Endodermal cell (in vitro differentiated cells): ENCODE measurements around the gene MTHFD1L. TPM values are rescaled to one million over a fixed set of nuclear protein-coding genes. Genes with fewer than 3 reads are reported as not detected.

Source experiments
- DNase-seq: peaks from one replicate; pipeline ENCODE4 v3.0.0-alpha.2; 2017
- H3K27ac ChIP-seq: 2 replicates; pipeline ENCODE4 v1.5.1; 2013; ENCODE audit warnings: mild to moderate bottlenecking, low read depth, low read length, moderate library complexity
- H3K27me3 ChIP-seq: 2 replicates; pipeline ENCODE4 v1.6.1; 2013; ENCODE audit warnings: mild to moderate bottlenecking, low read length, moderate library complexity; ENCODE audit not compliant: insufficient read depth, control insufficient read depth, poor library complexity, severe bottlenecking
- H3K36me3 ChIP-seq: 2 replicates; pipeline ENCODE4 v1.7.0; 2013; ENCODE audit warnings: mild to moderate bottlenecking, low read length, moderate library complexity; ENCODE audit not compliant: control insufficient read depth, insufficient read depth
- H3K4me1 ChIP-seq: one replicate; pipeline ENCODE4 v1.7.0; 2013; ENCODE audit warnings: low read length; ENCODE audit not compliant: control insufficient read depth, insufficient read depth
- H3K4me3 ChIP-seq: 2 replicates; pipeline ENCODE4 v1.5.1; 2013; ENCODE audit warnings: mild to moderate bottlenecking, low read length, moderate library complexity
- H3K9ac ChIP-seq: 2 replicates; pipeline ENCODE4 v1.6.1; 2013; ENCODE audit warnings: mild to moderate bottlenecking, low read length, moderate library complexity; ENCODE audit not compliant: poor library complexity, severe bottlenecking; ENCODE audit errors: extremely low read depth
- H3K9me3 ChIP-seq: 2 replicates; pipeline ENCODE4 v1.6.1; 2013; ENCODE audit warnings: mild to moderate bottlenecking, low read length, moderate library complexity; ENCODE audit not compliant: control insufficient read depth
- H3K27ac Mint-ChIP-seq: 2 replicates; pipeline ENCODE4 v1.8.0; 2020; ENCODE audit warnings: mixed read lengths
- H3K27me3 Mint-ChIP-seq: 2 replicates; pipeline ENCODE4 v1.8.0; 2021; ENCODE audit warnings: mild to moderate bottlenecking, mixed read lengths; ENCODE audit not compliant: insufficient read depth
- H3K36me3 Mint-ChIP-seq: 2 replicates; pipeline ENCODE4 v1.8.0; 2020; ENCODE audit warnings: low read depth, mixed read lengths
- H3K4me1 Mint-ChIP-seq: 2 replicates; pipeline ENCODE4 v1.8.0; 2020; ENCODE audit warnings: mixed read lengths
- H3K4me3 Mint-ChIP-seq: 2 replicates; pipeline ENCODE4 v1.8.0; 2020; ENCODE audit warnings: mild to moderate bottlenecking, moderate library complexity, mixed read lengths
- H3K9me3 Mint-ChIP-seq: 2 replicates; pipeline ENCODE4 v1.8.0; 2020; ENCODE audit warnings: mild to moderate bottlenecking, mixed read lengths
- CTCF ChIP-seq: fragments of 200-600 bp; sonication (generic); conservative IDR thresholded peaks from 2 replicates; pipeline ENCODE4 v1.5.0; 2021; ENCODE audit warnings: antibody characterized with exemption, mild to moderate bottlenecking
- WGBS, 2 experiments: methylation state at CpG; one replicate each; pipeline versions ENCODE4 v1.1.5 to v1.1.7; 2013; ENCODE audit warnings: missing lambda C conversion rate in 2 of 2, mixed read lengths in 1 of 2; ENCODE audit not compliant: insufficient coverage in 1 of 2, insufficient read length in 1 of 2; 5-methylcytosine and 5-hydroxymethylcytosine counted together
- total RNA-seq, 2 donors: library from RNA; stranded (reverse); fragmentation: NEBNext Ultra II Directional in 1 of 2; extraction: Animal tissue kit (Norgen Biotek cat#: 25700) in 1 of 2; gene quantifications; 2 replicates in 1 of 2; 3 replicates in 1 of 2; pipeline ENCODE4 v1.2.1, GENCODE V29; 2021

Gene MTHFD1L
- total RNA-seq, 2 donors from 2014 or later, result 70.2 to 72.6 TPM

- H3K27ac ChIP-seq, result no peak overlapping the region
- no peaks in the 10 kb centered on the region for H3K9me3 ChIP-seq
- H3K9ac ChIP-seq, result no peak overlapping the region
- 80 to 97% methylated on average over 1 to 5 of the region's 6 CpGs for WGBS, 2 experiments
- H3K36me3 ChIP-seq, result peaks cover 23% of the 10 kb centered on the region
- H3K27me3 ChIP-seq, result no peaks in the 10 kb centered on the region
- Mint-ChIP-seq H3K27me3 (no peaks in the 10 kb centered on the region), H3K4me1 (peaks cover 5% of the 10 kb centered on the region), H3K9me3 (no peaks in the 10 kb centered on the region), H3K27ac (no peak overlapping the region), H3K4me3 (no peak overlapping the region), H3K36me3 (peaks cover 22% of the 10 kb centered on the region)
- DNase-seq, result no peak
- TF ChIP-seq CTCF, result no peak
- H3K4me1 ChIP-seq, result no peaks in the 10 kb centered on the region
- H3K4me3 ChIP-seq, result no peak overlapping the region
Observed at GRCh38 chr6:150999576-150999975, 134.1 kb downstream of the MTHFD1L start.

GRCh38 chr6:151001387-151002056, 136.0 kb downstream of the MTHFD1L start:
- H3K36me3 Mint-ChIP-seq, result peaks cover 15% of the 10 kb centered on the region
- H3K9me3 ChIP-seq, result no peaks in the 10 kb centered on the region
- H3K36me3 ChIP-seq, result peaks cover 15% of the 10 kb centered on the region
- no peak for DNase-seq
- no peaks in the 10 kb centered on the region for H3K27me3 Mint-ChIP-seq
- no peaks in the 10 kb centered on the region for H3K4me1 ChIP-seq
- H3K4me3 Mint-ChIP-seq, result no peak overlapping the region
- no peaks in the 10 kb centered on the region for H3K27me3 ChIP-seq
- 88 to 90% methylated on average over 4 to 5 of the region's 5 CpGs for WGBS, 2 experiments
- H3K4me3 ChIP-seq, result no peak overlapping the region
- H3K9ac ChIP-seq, result no peak overlapping the region
- H3K9me3 Mint-ChIP-seq, result no peaks in the 10 kb centered on the region
- H3K4me1 Mint-ChIP-seq, result peaks cover 5% of the 10 kb centered on the region
- H3K27ac ChIP-seq, result no peak overlapping the region
- no peak for TF ChIP-seq CTCF
- H3K27ac Mint-ChIP-seq, result peak overlapping the region; percentile 27

- DNase-seq, result no peak
- no peak overlapping the region for H3K27ac ChIP-seq
- H3K4me1 ChIP-seq, result no peaks in the 10 kb centered on the region
- WGBS, 2 experiments, result 95 to 100% methylated on average over 2 of the region's 2 CpGs
- peaks cover 10% of the 10 kb centered on the region for H3K36me3 ChIP-seq
- Mint-ChIP-seq H3K9me3 (no peaks in the 10 kb centered on the region), H3K4me3 (no peak overlapping the region), H3K4me1 (peaks cover 5% of the 10 kb centered on the region), H3K36me3 (peaks cover 11% of the 10 kb centered on the region), H3K27me3 (no peaks in the 10 kb centered on the region), H3K27ac (peak overlapping the region; percentile 27)
- H3K27me3 ChIP-seq, result no peaks in the 10 kb centered on the region
- no peak overlapping the region for H3K9ac ChIP-seq
- no peak for TF ChIP-seq CTCF
- H3K4me3 ChIP-seq, result no peak overlapping the region
- H3K9me3 ChIP-seq, result no peaks in the 10 kb centered on the region
Observed at GRCh38 chr6:151002057-151002450, 136.6 kb downstream of the MTHFD1L start.
